HepG2 (cell line): ENCODE measurements around the gene ZBTB18. TPM values are rescaled to one million over a fixed set of nuclear protein-coding genes. Genes with fewer than 3 reads are reported as not detected.

Experiments
- ATAC-seq: fragments of 200-7000 bp; cut with Tn5 transposase; 3 replicates; pipeline ENCODE4 v1.9.1; 2020; ENCODE audit warnings: mild to moderate bottlenecking, moderate library complexity
- BruUV-seq: library from RNA; stranded (reverse); fragments of 400-500 nt; replicated peaks from 2 replicates; lab custom pipeline; 2021; lab: Mats Ljungman, UMichigan
- CTCF ChIA-PET: fragments of 300-600 bp; formaldehyde crosslinking; extraction: SDS; loops from one replicate; lab custom pipeline; 2021; ENCODE audit warnings: low total read pairs, inconsistent platforms, low intra/inter-chr PET ratio; lab: Yijun Ruan, JAX
- POLR2A ChIA-PET: fragments of 350-600 bp; sonication (Branson Sonifier 250); formaldehyde crosslinking; loops from one replicate; lab custom pipeline; 2020; ENCODE audit warnings: antibody characterized with exemption, inconsistent platforms; lab: Yijun Ruan, JAX
- DNase-seq: peaks from one replicate; pipeline ENCODE4 v3.0.0-alpha.2; 2015; ENCODE audit warnings: low spot score
- FAIRE-seq: peaks from 3 replicates; lab custom pipeline; 2011; peaks lifted over from hg19 to GRCh38; lab: Jason Lieb, UNC
- H2AFZ ChIP-seq: one replicate; pipeline ENCODE4 v1.6.1; 2011; ENCODE audit warnings: low read length, inconsistent platforms
- H3K27ac ChIP-seq: fragments of 300-600 bp; 3 replicates; pipeline ENCODE4 v1.8.0; 2011; ENCODE audit warnings: mixed run types, mild to moderate bottlenecking, mixed read lengths, low read length, inconsistent platforms; ENCODE audit not compliant: insufficient read depth; ENCODE audit errors: extremely low read length
- H3K27me3 ChIP-seq, 2 experiments: fragments of 200-600 bp in 1 of 2; 2 replicates in 1 of 2; 3 replicates in 1 of 2; pipeline versions ENCODE4 v1.6.0 to v1.8.0; 2011; ENCODE audit warnings: low read length in 2 of 2, mild to moderate bottlenecking in 2 of 2, moderate library complexity in 2 of 2, inconsistent platforms in 1 of 2; ENCODE audit not compliant: insufficient read depth in 2 of 2, control insufficient read depth in 1 of 2
- H3K36me3 ChIP-seq, 2 experiments: fragments of 200-600 bp in 1 of 2; replicated peaks in 1 of 2; 2 replicates in 1 of 2; 3 replicates in 1 of 2; pipeline versions ENCODE4 v1.5.1 to v1.8.0; 2011; ENCODE audit warnings: low read length in 2 of 2, inconsistent platforms in 1 of 2; ENCODE audit not compliant: insufficient read depth in 2 of 2, control insufficient read depth in 1 of 2
- H3K4me1 ChIP-seq: 2 replicates; pipeline ENCODE4 v1.5.1; 2012; ENCODE audit warnings: low read length, inconsistent platforms; ENCODE audit not compliant: insufficient read depth
- H3K4me2 ChIP-seq: 2 replicates; pipeline ENCODE4 v1.6.0; 2011; ENCODE audit warnings: low read depth, low read length, inconsistent platforms
- H3K4me3 ChIP-seq, 3 experiments: fragments of 200-600 bp in 1 of 3; sonication (generic), shearing (Covaris generic) in 1 of 3; replicated peaks in 1 of 3; 2 replicates each; pipeline ENCODE4 v1.5.1; 2011 to 2016; ENCODE audit warnings: low read length in 3 of 3, inconsistent platforms in 2 of 3, low read depth in 2 of 3, mild to moderate bottlenecking in 2 of 3, control low read depth in 1 of 3, mixed read lengths in 1 of 3; ENCODE audit not compliant: insufficient read depth in 1 of 3
- H3K79me2 ChIP-seq: one replicate; pipeline ENCODE4 v1.6.1; 2011; ENCODE audit warnings: low read length, inconsistent platforms; ENCODE audit not compliant: insufficient read depth
- H3K9ac ChIP-seq: 2 replicates; pipeline ENCODE4 v1.6.0; 2011; ENCODE audit warnings: mild to moderate bottlenecking, low read depth, low read length, inconsistent platforms; ENCODE audit not compliant: insufficient read depth
- H3K9me3 ChIP-seq: 2 replicates; pipeline ENCODE4 v1.5.1; 2012; ENCODE audit warnings: mild to moderate bottlenecking, low read length
- H4K20me1 ChIP-seq: 2 replicates; pipeline ENCODE4 v1.6.0; 2011; ENCODE audit warnings: inconsistent platforms, mild to moderate bottlenecking, low read length, moderate library complexity; ENCODE audit not compliant: insufficient read depth
- AFF4 ChIP-seq: sonication (generic); formaldehyde crosslinking; IDR thresholded peaks from 2 replicates; pipeline ENCODE4 v1.4.0; 2020; ENCODE audit warnings: missing genetic modification reagents
- ARHGAP35 ChIP-seq: sonication (generic); formaldehyde crosslinking; IDR thresholded peaks from 2 replicates; pipeline ENCODE4 v1.9.0; 2022; ENCODE audit warnings: mild to moderate bottlenecking, inconsistent platforms, moderate library complexity, missing genetic modification reagents, borderline replicate concordance
- FOXA1 ChIP-seq, 2 experiments: fragments of 450-650 bp in 1 of 2; sonication (generic) in 1 of 2; formaldehyde crosslinking in 1 of 2; IDR thresholded peaks; 2 replicates each; pipeline versions ENCODE4 v1.4.0 to v1.6.1; 2016 to 2020; ENCODE audit warnings: missing genetic modification reagents in 1 of 2
- SATB2 ChIP-seq: sonication (generic); formaldehyde crosslinking; IDR thresholded peaks from 2 replicates; pipeline ENCODE4 v1.5.0; 2020; ENCODE audit warnings: missing genetic modification reagents
- SIX1 ChIP-seq: sonication (generic); formaldehyde crosslinking; IDR thresholded peaks from 2 replicates; pipeline ENCODE4 v1.4.0; 2020; ENCODE audit warnings: missing genetic modification reagents, borderline replicate concordance
- TRIM24 ChIP-seq: sonication (generic); formaldehyde crosslinking; IDR thresholded peaks from 2 replicates; pipeline ENCODE4 v1.8.0; 2022; ENCODE audit warnings: mild to moderate bottlenecking, missing genetic modification reagents
- WIZ ChIP-seq: sonication (generic); formaldehyde crosslinking; IDR thresholded peaks from 2 replicates; pipeline ENCODE4 v1.5.1; 2020; ENCODE audit warnings: mild to moderate bottlenecking, missing genetic modification reagents
- XBP1 ChIP-seq: sonication (generic); formaldehyde crosslinking; IDR thresholded peaks from 2 replicates; pipeline ENCODE4 v1.5.0; 2020; ENCODE audit warnings: missing genetic modification reagents
- ZBTB37 ChIP-seq: sonication (generic); formaldehyde crosslinking; IDR thresholded peaks from 2 replicates; pipeline ENCODE4 v1.4.0; 2020; ENCODE audit warnings: mild to moderate bottlenecking, missing genetic modification reagents
- ZNF510 ChIP-seq: sonication (generic); formaldehyde crosslinking; IDR thresholded peaks from 2 replicates; pipeline ENCODE4 v1.4.0; 2020; ENCODE audit warnings: low read depth, mild to moderate bottlenecking, missing genetic modification reagents
- ZNF558 ChIP-seq: sonication (generic); formaldehyde crosslinking; IDR thresholded peaks from 2 replicates; pipeline ENCODE4 v1.9.0; 2022; ENCODE audit warnings: mild to moderate bottlenecking, missing genetic modification reagents, borderline replicate concordance
- WGBS: methylation state at CpG from one replicate; pipeline ENCODE4 v1.1.6; 2017; ENCODE audit warnings: low lambda C conversion rate; 5-methylcytosine and 5-hydroxymethylcytosine counted together
- in situ Hi-C: cut with HindIII; loops from 2 replicates; pipeline ENCODE4 v1.10.0; 2017; ENCODE audit warnings: low pct_unique_long_range_greater_than_20kb; ENCODE audit not compliant: extremely low pct_ligation_motif_present
- intact Hi-C: fragments of 100-400 bp; cut with micrococcal nuclease; formaldehyde crosslinking; loops from one replicate; pipeline ENCODE4 v1.10.0; 2022; ENCODE audit not compliant: unreplicated experiment
- polyA plus RNA-seq, 8 experiments: library from polyadenylated mRNA; depleted of rRNA in 3 of 8; stranded (reverse) in 7 of 8; unstranded in 1 of 8; fragments of >200 nt; fragmentation: Illumina TruSeq in 4 of 8; extraction: Trizol in 4 of 8; gene quantifications; 2 replicates each; pipeline versions ENCODE4 v1.2.1 to v1.2.3, GENCODE V29; 2011 to 2016; ENCODE audit warnings: low read depth in 4 of 8, missing spikeins in 1 of 8, mixed read lengths in 1 of 8; ENCODE audit not compliant: insufficient read depth in 1 of 8
- total RNA-seq, 5 experiments: library from RNA; depleted of rRNA; stranded (reverse); fragments of >200 nt; fragmentation: Illumina TruSeq; extraction: Trizol; gene quantifications; 2 replicates each; pipeline ENCODE4 v1.2.3, GENCODE V29; 2016; ENCODE audit warnings: low read depth in 1 of 5

The ZBTB18 gene
- total and polyA plus RNA-seq, 2 of the 13 experiments (the other 11 are each of a cell fraction or from before 2014, with no cell fraction given) = 3.1 to 4.3 TPM

GRCh38 chr1:244052016-244052727 is 1.1 kb downstream of the ZBTB18 start:
- Histone ChIP-seq H3K9ac (no peak overlapping the region), H3K9me3 (no peaks in the 10 kb centered on the region), H3K4me1 (peaks cover 23% of the 10 kb centered on the region), H3K4me2 (no peak overlapping the region), H3K27me3 (no peaks in the 10 kb centered on the region; a peak in 1 of 5 replicates), H3K79me2 (peaks cover 7% of the 10 kb centered on the region), H3K4me3 (no peak overlapping the region), H4K20me1 (no peaks in the 10 kb centered on the region), H3K36me3 (peaks cover 3 to 15% of the 10 kb centered on the region in 2 experiments; a peak in 3 of 5 replicates), H3K27ac (no peak overlapping the region), H2AFZ (no peak overlapping the region)
- WGBS = 98% methylated on average over 5 of the region's 5 CpGs
- ChIA-PET POLR2A (no interaction called here), CTCF (no interaction called here)
- TF ChIP-seq FOXA1 (IDR thresholded peaks at IDR 0.05) (no peak), FOXA1 (CRISPR knock-in tag; IDR thresholded peaks at IDR 0.05) (no peak), SATB2 (CRISPR knock-in tag) (no peak), XBP1 (CRISPR knock-in tag) (no peak)
- DNase-seq (no peak), FAIRE-seq (no peak), ATAC-seq (no peak)
- BruUV-seq = no TSS peak
- intact Hi-C loops (loop anchor here (10.0 kb wide), 1 partner anchor 403 kb away; the partner anchor contains the start of gene ADSS2), in situ Hi-C loops (no loop called here)

- DNase-seq (no peak), FAIRE-seq (no peak), ATAC-seq (no peak)
- no peak overlapping the region for H3K4me3 ChIP-seq
- ChIA-PET CTCF (no interaction called here), POLR2A (no interaction called here)
- no peak overlapping the region for H3K27ac ChIP-seq
- no peaks in the 10 kb centered on the region for H3K9me3 ChIP-seq
- peaks cover 19% of the 10 kb centered on the region for H3K4me1 ChIP-seq
- no peak overlapping the region for H3K9ac ChIP-seq
- intact Hi-C loops (loop anchor here (10.0 kb wide), 1 partner anchor 402 kb away; the partner anchor contains the start of gene ADSS2), in situ Hi-C loops (no loop called here)
- BruUV-seq = no TSS peak
- H3K4me2 ChIP-seq = no peak overlapping the region
- peaks cover 7% of the 10 kb centered on the region for H3K79me2 ChIP-seq
- no peaks in the 10 kb centered on the region for H4K20me1 ChIP-seq
- WGBS = 77% methylated on average over 6 of the region's 6 CpGs
- no peak overlapping the region for H2AFZ ChIP-seq
- H3K36me3 ChIP-seq = peaks cover 3 to 15% of the 10 kb centered on the region in 2 experiments; a peak in 3 of 5 replicates
- no peaks in the 10 kb centered on the region; a peak in 1 of 5 replicates for H3K27me3 ChIP-seq
- TF ChIP-seq ARHGAP35 (CRISPR knock-in tag) = no peak
- no peak for TF ChIP-seq ZBTB37 (CRISPR knock-in tag)
- TF ChIP-seq ZNF558 (CRISPR knock-in tag) = no peak
- TF ChIP-seq TRIM24 (CRISPR knock-in tag) = no peak
- TF ChIP-seq AFF4 = no peak
- TF ChIP-seq ZNF510 = no peak
- no peak for TF ChIP-seq WIZ (CRISPR knock-in tag)
- TF ChIP-seq SIX1 = no peak
Observed at GRCh38 chr1:244052728-244053312, 1.7 kb downstream of the ZBTB18 start.
